K562 (cell line): Measurements from ENCODE around the gene MUCL3.

ENCODE experiments used
- SMARCC2 ChIP-seq: fragments of 450-650 bp; IDR thresholded peaks from 2 replicates; pipeline ENCODE4 v1.6.1; 2017; ENCODE audit warnings: antibody characterized with exemption, moderate library complexity, mild to moderate bottlenecking, low read depth
- TAF1 ChIP-seq: IDR thresholded peaks from 2 replicates; pipeline ENCODE4 v1.6.1; 2011; ENCODE audit warnings: mild to moderate bottlenecking, low read length, moderate library complexity; ENCODE audit not compliant: insufficient read depth, control insufficient read depth, severe bottlenecking; ENCODE audit errors: extremely low read depth

- TF ChIP-seq SMARCC2: no peak
- TF ChIP-seq TAF1: no peak
These were observed 14.0 kb downstream of the MUCL3 start for GRCh38 chr6:30954631-30955366.
